Dendritic cell treated with granulocyte-macrophage colony-stimulating factor and Interleukin-4, amounts not matched to agents 40 ng/mL and 50 ng/mL, for 4 days (primary cell): ENCODE measurements around the gene SNTG2.

Experiments
- H3K27ac Mint-ChIP-seq: one replicate; pipeline ENCODE4 v1.8.0; 2022; ENCODE audit warnings: mild to moderate bottlenecking, mixed read lengths
- H3K27me3 Mint-ChIP-seq: one replicate; pipeline ENCODE4 v1.8.0; 2022; ENCODE audit warnings: mild to moderate bottlenecking, mixed read lengths
- H3K36me3 Mint-ChIP-seq: one replicate; pipeline ENCODE4 v1.8.0; 2022; ENCODE audit warnings: low read depth, mixed read lengths
- H3K4me1 Mint-ChIP-seq: one replicate; pipeline ENCODE4 v1.8.0; 2022; ENCODE audit warnings: low read depth, mixed read lengths
- H3K4me3 Mint-ChIP-seq: one replicate; pipeline ENCODE4 v1.8.0; 2022; ENCODE audit warnings: mild to moderate bottlenecking, moderate library complexity, mixed read lengths
- H3K9me3 Mint-ChIP-seq: one replicate; pipeline ENCODE4 v1.8.0; 2022; ENCODE audit warnings: mixed read lengths
- intact Hi-C: fragments of 100-400 bp; cut with micrococcal nuclease; formaldehyde crosslinking; loops from one replicate; pipeline ENCODE4 v1.15.0; 2022

Gene SNTG2

GRCh38 chr2:1341404-1342120, 390.9 kb downstream of the SNTG2 start:
- H3K9me3 Mint-ChIP-seq = peaks cover 7% of the 10 kb centered on the region
- no peak overlapping the region for H3K4me3 Mint-ChIP-seq
- H3K27ac Mint-ChIP-seq = no peak overlapping the region
- intact Hi-C loops = no loop called here
- H3K27me3 Mint-ChIP-seq = no peaks in the 10 kb centered on the region
- H3K4me1 Mint-ChIP-seq = no peaks in the 10 kb centered on the region
- no peaks in the 10 kb centered on the region for H3K36me3 Mint-ChIP-seq

- H3K36me3 Mint-ChIP-seq = no peaks in the 10 kb centered on the region
- H3K27me3 Mint-ChIP-seq = no peaks in the 10 kb centered on the region
- H3K9me3 Mint-ChIP-seq = peaks cover 54% of the 10 kb centered on the region
- no peaks in the 10 kb centered on the region for H3K4me1 Mint-ChIP-seq
- intact Hi-C loops = no loop called here
- H3K27ac Mint-ChIP-seq = no peak overlapping the region
- no peak overlapping the region for H3K4me3 Mint-ChIP-seq
Observed at GRCh38 chr2:1348789-1349188, 398.1 kb downstream of the SNTG2 start.

GRCh38 chr2:1350111-1350510, 399.5 kb downstream of the SNTG2 start:
- Mint-ChIP-seq H3K4me1 (no peaks in the 10 kb centered on the region), H3K4me3 (no peak overlapping the region), H3K36me3 (no peaks in the 10 kb centered on the region), H3K27ac (no peak overlapping the region), H3K27me3 (no peaks in the 10 kb centered on the region), H3K9me3 (peaks cover 57% of the 10 kb centered on the region)
- intact Hi-C loops = no loop called here

GRCh38 chr2:1353124-1353523, 402.5 kb downstream of the SNTG2 start:
- Mint-ChIP-seq H3K9me3 (peaks cover 40% of the 10 kb centered on the region), H3K4me3 (no peak overlapping the region), H3K27me3 (no peaks in the 10 kb centered on the region), H3K36me3 (no peaks in the 10 kb centered on the region), H3K4me1 (no peaks in the 10 kb centered on the region), H3K27ac (no peak overlapping the region)
- intact Hi-C loops = no loop called here

GRCh38 chr2:1353543-1353942, 402.9 kb downstream of the SNTG2 start:
- Mint-ChIP-seq H3K27ac (no peak overlapping the region), H3K4me3 (no peak overlapping the region), H3K9me3 (peaks cover 36% of the 10 kb centered on the region), H3K27me3 (no peaks in the 10 kb centered on the region), H3K36me3 (no peaks in the 10 kb centered on the region), H3K4me1 (no peaks in the 10 kb centered on the region)
- intact Hi-C loops = no loop called here

- Mint-ChIP-seq H3K4me1 (no peaks in the 10 kb centered on the region), H3K4me3 (no peak overlapping the region), H3K9me3 (peaks cover 13% of the 10 kb centered on the region), H3K36me3 (no peaks in the 10 kb centered on the region), H3K27ac (no peak overlapping the region), H3K27me3 (no peaks in the 10 kb centered on the region)
- intact Hi-C loops = no loop called here
Observed at GRCh38 chr2:1360144-1360543, 409.5 kb downstream of the SNTG2 start.

- Mint-ChIP-seq H3K4me1 (no peaks in the 10 kb centered on the region), H3K27me3 (no peaks in the 10 kb centered on the region), H3K9me3 (peaks cover 8% of the 10 kb centered on the region), H3K4me3 (no peak overlapping the region), H3K27ac (no peak overlapping the region), H3K36me3 (no peaks in the 10 kb centered on the region)
- intact Hi-C loops = no loop called here
Observed at GRCh38 chr2:1360557-1361250, 410.1 kb downstream of the SNTG2 start.

GRCh38 chr2:1363367-1363766, 412.7 kb downstream of the SNTG2 start:
- no peak overlapping the region for H3K27ac Mint-ChIP-seq
- H3K9me3 Mint-ChIP-seq = peaks cover 8% of the 10 kb centered on the region
- no peak overlapping the region for H3K4me3 Mint-ChIP-seq
- H3K27me3 Mint-ChIP-seq = no peaks in the 10 kb centered on the region
- H3K36me3 Mint-ChIP-seq = no peaks in the 10 kb centered on the region
- peaks cover 6% of the 10 kb centered on the region for H3K4me1 Mint-ChIP-seq
- intact Hi-C loops = no loop called here

- Mint-ChIP-seq H3K27ac (peak overlapping the region; percentile 59), H3K27me3 (peaks cover 3% of the 10 kb centered on the region), H3K9me3 (peaks cover 8% of the 10 kb centered on the region), H3K4me3 (no peak overlapping the region), H3K4me1 (peaks cover 6% of the 10 kb centered on the region), H3K36me3 (no peaks in the 10 kb centered on the region)
- intact Hi-C loops = no loop called here
Observed at GRCh38 chr2:1366546-1367134, 416.0 kb downstream of the SNTG2 start.

- intact Hi-C loops = no loop called here
Observed at GRCh38 chr2:1367601-1368000, 417.0 kb downstream of the SNTG2 start.

GRCh38 chr2:1369905-1370304, 419.3 kb downstream of the SNTG2 start:
- no peak overlapping the region for H3K27ac Mint-ChIP-seq
- intact Hi-C loops = no loop called here
- no peaks in the 10 kb centered on the region for H3K9me3 Mint-ChIP-seq
- H3K4me3 Mint-ChIP-seq = no peak overlapping the region
- H3K36me3 Mint-ChIP-seq = no peaks in the 10 kb centered on the region
- H3K27me3 Mint-ChIP-seq = peaks cover 12% of the 10 kb centered on the region
- H3K4me1 Mint-ChIP-seq = peaks cover 6% of the 10 kb centered on the region

More at GRCh38 chr2:1367601-1368000, 417.0 kb downstream of the SNTG2 start:
- no peak overlapping the region for H3K4me3 Mint-ChIP-seq
- no peak overlapping the region for H3K27ac Mint-ChIP-seq
- H3K4me1 Mint-ChIP-seq = peaks cover 6% of the 10 kb centered on the region
- peaks cover 8% of the 10 kb centered on the region for H3K9me3 Mint-ChIP-seq
- H3K36me3 Mint-ChIP-seq = no peaks in the 10 kb centered on the region
- H3K27me3 Mint-ChIP-seq = peaks cover 7% of the 10 kb centered on the region

GRCh38 chr2:1370461-1370860, 419.8 kb downstream of the SNTG2 start:
- no peak overlapping the region for H3K27ac Mint-ChIP-seq

GRCh38 chr2:1371082-1371481, 420.4 kb downstream of the SNTG2 start:
- Mint-ChIP-seq H3K36me3 (no peaks in the 10 kb centered on the region), H3K27ac (no peak overlapping the region), H3K9me3 (no peaks in the 10 kb centered on the region), H3K27me3 (peaks cover 12% of the 10 kb centered on the region), H3K4me3 (no peak overlapping the region), H3K4me1 (peaks cover 6% of the 10 kb centered on the region)
- intact Hi-C loops = no loop called here

More at GRCh38 chr2:1370461-1370860, 419.8 kb downstream of the SNTG2 start:
- intact Hi-C loops = no loop called here
- Mint-ChIP-seq H3K4me1 (peaks cover 6% of the 10 kb centered on the region), H3K9me3 (no peaks in the 10 kb centered on the region), H3K27me3 (peaks cover 12% of the 10 kb centered on the region), H3K36me3 (no peaks in the 10 kb centered on the region), H3K4me3 (no peak overlapping the region)

- Mint-ChIP-seq H3K27me3 (peaks cover 12% of the 10 kb centered on the region), H3K4me1 (no peaks in the 10 kb centered on the region), H3K9me3 (no peaks in the 10 kb centered on the region), H3K36me3 (no peaks in the 10 kb centered on the region), H3K4me3 (no peak overlapping the region), H3K27ac (no peak overlapping the region)
- intact Hi-C loops = no loop called here
Observed at GRCh38 chr2:1373830-1374229, 423.2 kb downstream of the SNTG2 start.
